AG10803 (cell line): ENCODE measurements around the gene TAX1BP1.

Experiments used
- DNase-seq: peaks from one replicate; pipeline ENCODE4 v3.0.0; 2010; ENCODE audit warnings: low read depth
- H3K4me3 ChIP-seq: 2 replicates; pipeline ENCODE4 v1.5.1; 2011; ENCODE audit warnings: mild to moderate bottlenecking, low read length, control low read depth
- TF ChIP-seq, protein P1 (sequence below): conservative IDR thresholded peaks from 2 replicates; pipeline ENCODE4 v1.5.1; 2011; ENCODE audit warnings: mild to moderate bottlenecking, low read length, control low read depth, inconsistent platforms

The TAX1BP1 gene

DNA sequence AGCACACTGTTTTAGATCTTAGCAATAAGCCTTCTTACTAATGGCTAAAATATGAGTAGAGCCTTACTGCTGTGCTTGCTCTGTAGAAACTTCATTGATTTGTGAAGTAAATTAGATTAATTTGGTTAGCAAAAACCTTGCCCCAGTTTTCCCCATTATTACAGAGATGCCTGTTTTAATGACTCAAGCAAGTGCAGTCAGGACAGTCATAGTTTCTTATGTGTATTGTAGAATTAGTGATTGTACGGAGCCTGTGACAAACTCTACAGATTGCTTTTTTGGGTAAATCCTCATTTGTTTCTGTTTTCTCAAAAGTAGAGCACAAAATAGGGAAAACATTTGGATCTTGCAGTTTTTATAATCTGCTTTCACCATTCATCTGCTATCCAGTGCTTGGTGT is 7.0 kb downstream of the TAX1BP1 start:
- H3K4me3 ChIP-seq, result no peak overlapping the region
- TF ChIP-seq, protein P1, sequence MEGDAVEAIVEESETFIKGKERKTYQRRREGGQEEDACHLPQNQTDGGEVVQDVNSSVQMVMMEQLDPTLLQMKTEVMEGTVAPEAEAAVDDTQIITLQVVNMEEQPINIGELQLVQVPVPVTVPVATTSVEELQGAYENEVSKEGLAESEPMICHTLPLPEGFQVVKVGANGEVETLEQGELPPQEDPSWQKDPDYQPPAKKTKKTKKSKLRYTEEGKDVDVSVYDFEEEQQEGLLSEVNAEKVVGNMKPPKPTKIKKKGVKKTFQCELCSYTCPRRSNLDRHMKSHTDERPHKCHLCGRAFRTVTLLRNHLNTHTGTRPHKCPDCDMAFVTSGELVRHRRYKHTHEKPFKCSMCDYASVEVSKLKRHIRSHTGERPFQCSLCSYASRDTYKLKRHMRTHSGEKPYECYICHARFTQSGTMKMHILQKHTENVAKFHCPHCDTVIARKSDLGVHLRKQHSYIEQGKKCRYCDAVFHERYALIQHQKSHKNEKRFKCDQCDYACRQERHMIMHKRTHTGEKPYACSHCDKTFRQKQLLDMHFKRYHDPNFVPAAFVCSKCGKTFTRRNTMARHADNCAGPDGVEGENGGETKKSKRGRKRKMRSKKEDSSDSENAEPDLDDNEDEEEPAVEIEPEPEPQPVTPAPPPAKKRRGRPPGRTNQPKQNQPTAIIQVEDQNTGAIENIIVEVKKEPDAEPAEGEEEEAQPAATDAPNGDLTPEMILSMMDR, result no peak
- DNase-seq, result peak; percentile 29

DNA sequence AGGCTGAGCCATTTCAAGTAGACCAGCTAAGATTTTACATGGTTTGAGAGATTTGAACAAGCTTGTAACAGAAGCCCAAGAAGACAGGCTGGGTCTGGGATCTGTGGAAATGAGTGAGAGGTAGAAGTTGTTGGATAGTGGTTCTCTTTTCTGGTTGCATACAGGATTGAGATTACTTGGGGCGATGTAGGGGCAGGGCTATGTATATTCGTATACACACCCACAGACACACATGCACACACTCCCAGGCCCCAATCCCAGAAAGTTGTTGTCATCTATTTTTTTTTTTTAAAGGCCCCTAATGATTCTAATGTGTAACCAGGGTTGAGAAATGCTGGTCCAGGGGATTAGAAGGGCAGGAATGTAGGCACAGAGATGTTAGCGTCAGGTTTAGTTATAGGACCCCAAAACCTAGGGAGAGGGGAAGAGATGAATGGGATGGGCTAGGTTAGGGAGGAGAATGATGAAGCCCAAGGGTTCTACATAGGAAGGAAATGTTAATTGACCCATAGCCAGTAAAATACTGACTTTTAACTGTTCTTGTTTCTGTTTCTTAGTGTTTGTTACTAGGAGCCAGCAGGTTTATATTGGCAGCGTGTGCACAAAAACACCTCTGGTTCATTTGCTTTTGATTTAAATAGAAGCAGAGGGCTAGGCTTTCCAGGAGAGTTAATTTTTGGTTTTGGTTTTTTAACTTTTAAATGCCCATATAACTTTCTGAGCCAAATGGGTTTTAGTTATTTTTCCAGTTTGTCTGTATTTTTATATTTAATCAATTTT is 7.8 kb downstream of the TAX1BP1 start:
- H3K4me3 ChIP-seq, result no peak overlapping the region
- TF ChIP-seq, protein P1, result no peak
- DNase-seq, result no peak

DNA sequence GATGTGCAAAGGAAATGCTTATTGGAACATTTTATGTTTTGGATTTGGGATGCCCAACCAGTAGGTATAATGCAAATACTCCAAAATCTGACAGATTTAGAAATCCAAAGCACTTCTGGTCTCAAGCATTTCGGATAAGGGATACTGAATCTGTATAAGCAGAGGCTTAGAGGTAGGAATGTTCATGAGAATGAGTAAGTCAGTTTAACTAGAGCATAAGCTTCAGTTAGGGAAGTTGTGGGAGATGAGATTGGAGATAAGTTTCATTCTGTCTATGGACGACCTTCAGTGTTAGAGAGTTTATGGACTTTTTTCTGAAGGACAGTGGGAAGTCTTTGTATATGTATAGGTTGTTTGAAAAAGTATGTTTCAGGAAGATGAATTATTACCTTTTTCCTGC is 10.4 kb downstream of the TAX1BP1 start:
- no peak for DNase-seq
- TF ChIP-seq, protein P1, result no peak
- no peak overlapping the region for H3K4me3 ChIP-seq

DNA sequence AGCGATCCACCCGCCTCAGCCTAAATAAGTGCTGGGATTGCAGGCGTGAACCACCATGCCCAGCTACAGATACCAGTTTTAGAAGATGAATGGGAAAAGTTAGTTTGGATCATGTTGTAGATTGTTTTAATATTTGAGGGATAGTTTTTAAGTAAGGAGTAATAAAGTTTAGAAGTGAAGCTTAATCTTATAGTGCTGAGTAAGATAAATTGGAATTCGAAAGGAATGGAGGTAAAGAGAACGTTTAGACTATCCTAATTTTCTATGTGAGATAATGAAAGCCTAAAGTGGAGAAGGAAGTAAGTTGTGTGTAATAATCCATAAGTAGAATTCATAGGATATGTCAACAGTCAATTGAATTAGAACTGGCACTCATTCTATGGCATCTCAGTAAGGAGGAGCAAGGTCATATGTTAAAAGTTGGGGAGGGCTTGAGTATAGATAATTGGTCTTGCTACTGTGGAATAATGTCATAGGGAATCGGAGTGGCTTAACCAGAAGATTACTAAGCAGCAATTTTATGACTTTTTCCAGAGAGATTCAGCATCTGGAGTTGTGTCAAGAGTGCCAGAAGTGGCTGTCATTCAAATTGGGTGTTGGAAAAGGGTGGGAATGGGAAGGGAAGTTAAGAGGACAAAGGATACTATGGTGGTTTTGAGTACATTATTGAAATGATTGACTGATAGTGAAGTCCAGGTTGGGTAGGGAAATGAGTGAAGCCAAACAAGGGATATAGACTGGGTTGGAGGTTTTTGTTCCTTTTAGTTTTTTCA is 12.1 kb downstream of the TAX1BP1 start:
- TF ChIP-seq, protein P1, result no peak
- no peak overlapping the region for H3K4me3 ChIP-seq
- DNase-seq, result no peak

DNA sequence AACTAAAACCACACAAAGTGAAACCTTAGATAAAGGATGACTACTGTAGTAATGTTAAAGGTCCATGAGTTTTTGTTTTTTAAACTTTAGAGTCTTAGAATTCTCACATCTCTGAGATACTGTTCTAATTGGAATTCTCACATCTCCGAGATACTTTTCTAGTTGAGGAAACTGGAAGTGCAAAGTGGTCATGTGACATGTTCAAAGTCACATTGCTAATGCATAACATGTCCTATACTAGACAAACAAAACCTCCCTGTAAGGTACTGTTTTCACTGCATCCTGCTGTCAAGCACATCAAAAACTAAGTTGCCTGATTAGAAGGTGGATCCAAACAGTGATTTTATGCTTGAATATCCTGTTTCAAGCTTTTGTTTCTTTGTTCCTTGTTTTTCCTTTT is 13.9 kb downstream of the TAX1BP1 start:
- no peak overlapping the region for H3K4me3 ChIP-seq
- no peak for DNase-seq
- TF ChIP-seq, protein P1, result no peak

DNA sequence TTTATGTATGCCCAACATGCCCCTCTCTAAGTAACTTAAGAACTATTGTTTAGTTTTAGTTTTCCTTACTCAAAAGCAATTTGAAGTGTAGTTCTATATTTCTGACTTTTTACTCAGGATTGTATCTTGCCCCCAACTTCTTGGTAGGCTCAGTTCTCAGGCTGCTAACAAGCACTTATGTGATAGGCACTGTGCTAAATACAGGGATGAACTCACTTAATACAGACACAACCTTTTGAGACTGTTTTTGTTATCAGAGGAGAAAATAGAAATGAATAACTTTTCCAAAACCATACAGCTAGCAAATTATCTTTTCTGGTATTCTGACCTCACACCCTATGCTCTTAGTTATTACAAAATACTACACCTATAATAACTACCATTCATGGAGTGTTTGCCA is 16.3 kb downstream of the TAX1BP1 start:
- TF ChIP-seq, protein P1, result no peak
- no peak overlapping the region for H3K4me3 ChIP-seq
- no peak for DNase-seq

DNA sequence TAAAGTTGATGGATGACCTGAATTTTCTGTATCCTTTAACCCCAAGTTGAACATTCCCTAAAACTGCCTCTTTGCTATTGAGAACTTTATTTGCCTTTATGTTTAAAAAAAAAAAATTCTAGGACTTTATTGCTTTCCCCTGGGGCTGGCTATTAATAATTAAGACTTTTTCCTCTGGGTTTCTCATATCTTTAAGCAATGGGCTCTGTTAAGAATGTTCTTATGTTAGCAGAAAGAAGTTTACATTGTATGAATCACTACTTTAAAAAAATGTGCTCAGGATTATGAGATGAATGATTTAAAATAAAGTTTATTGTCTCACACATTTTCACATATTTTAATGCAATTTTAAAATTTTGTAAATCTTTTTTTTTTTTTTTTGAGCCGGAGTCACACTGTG is 19.5 kb downstream of the TAX1BP1 start:
- no peak overlapping the region for H3K4me3 ChIP-seq
- no peak for DNase-seq
- TF ChIP-seq, protein P1, result no peak
